HCT116 (cell line): ENCODE data around the gene ANTKMT. TPM values are rescaled to one million over a fixed set of nuclear protein-coding genes. Genes with fewer than 3 reads are reported as not detected.

Experiments used
- ATAC-seq: fragments of 200-7000 bp; cut with Tn5 transposase; 2 replicates; pipeline ENCODE4 v1.9.1; 2020; ENCODE audit warnings: mild to moderate bottlenecking, moderate library complexity
- BruUV-seq: library from RNA; stranded (reverse); fragments of 400-500 nt; replicated peaks from 2 replicates; lab custom pipeline; 2021; lab: Mats Ljungman, UMichigan
- CTCF ChIA-PET: fragments of 300-600 bp; sonication (Branson Sonifier 250); formaldehyde crosslinking; loops from one replicate; lab custom pipeline; 2021; ENCODE audit warnings: antibody characterized with exemption; lab: Charles Lee
- POLR2A ChIA-PET: fragments of 300-600, 350-600 bp; sonication (Branson Sonifier 250); formaldehyde crosslinking; loops from one replicate; lab custom pipeline; 2021; ENCODE audit warnings: antibody characterized with exemption; lab: Charles Lee
- RAD21 ChIA-PET, 2 experiments: fragments of 300-600 bp; sonication (Branson Sonifier 250); formaldehyde crosslinking; loops; one replicate each; lab custom pipeline; 2023; ENCODE audit warnings: low total read pairs in 2 of 2; ENCODE audit not compliant: uncharacterized antibody in 2 of 2, unreplicated experiment in 2 of 2, low non-redundant PET in 1 of 2; lab: Charles Lee
- DNase-seq: peaks from one replicate; pipeline ENCODE4 v3.0.0-alpha.2; 2010; ENCODE audit warnings: low read depth, low spot score
- H2AFZ ChIP-seq: fragments of 200-600 bp; shearing (Covaris generic), sonication (generic); 2 replicates; pipeline ENCODE4 v1.6.1; 2017; ENCODE audit warnings: low read depth, mixed run types, mixed read lengths, antibody characterized with exemption, low read length; ENCODE audit not compliant: poor library complexity, severe bottlenecking
- H3K27ac ChIP-seq: 2 replicates; pipeline ENCODE4 v1.5.1; 2012; ENCODE audit warnings: low read depth, low read length
- H3K27me3 ChIP-seq: fragments of 200-600 bp; sonication (generic); 2 replicates; pipeline ENCODE4 v1.6.1; 2016; ENCODE audit warnings: mixed run types, low read length, mixed read lengths; ENCODE audit not compliant: insufficient read depth
- H3K36me3 ChIP-seq, 2 experiments: fragments of 200-500 bp in 1 of 2; fragments of 200-600 bp in 1 of 2; sonication (Bioruptor generic) in 1 of 2; sonication (generic) in 1 of 2; 2 replicates each; pipeline versions ENCODE4 v1.5.1 to v1.6.1; 2014 to 2016; ENCODE audit warnings: low read length in 2 of 2, inconsistent platforms in 1 of 2, mixed read lengths in 1 of 2, mixed run types in 1 of 2; ENCODE audit not compliant: insufficient read depth in 2 of 2, control insufficient read depth in 1 of 2
- H3K4me1 ChIP-seq, 2 experiments: fragments of 200-600 bp in 1 of 2; sonication (generic) in 1 of 2; 2 replicates each; pipeline versions ENCODE4 v1.5.1 to v1.6.1; 2012 to 2017; ENCODE audit warnings: low read length in 2 of 2, inconsistent platforms in 1 of 2, mild to moderate bottlenecking in 1 of 2, mixed read lengths in 1 of 2, mixed run types in 1 of 2, moderate library complexity in 1 of 2; ENCODE audit not compliant: insufficient read depth in 2 of 2, control insufficient read depth in 1 of 2
- H3K4me2 ChIP-seq: fragments of 200-600 bp; sonication (generic); 2 replicates; pipeline ENCODE4 v1.6.1; 2017; ENCODE audit warnings: mixed run types, low read length, mixed read lengths
- H3K4me3 ChIP-seq, 2 experiments: fragments of 200-600 bp in 1 of 2; sonication (generic) in 1 of 2; replicated peaks in 1 of 2; 2 replicates each; pipeline ENCODE4 v1.5.1; 2011 to 2016; ENCODE audit warnings: low read length in 2 of 2, control low read depth in 1 of 2, low read depth in 1 of 2, mild to moderate bottlenecking in 1 of 2, mixed read lengths in 1 of 2, mixed run types in 1 of 2
- H3K79me2 ChIP-seq: fragments of 200-600 bp; sonication (generic); 2 replicates; pipeline ENCODE4 v1.6.1; 2017; ENCODE audit warnings: mild to moderate bottlenecking, mixed run types, low read length, moderate library complexity, mixed read lengths; ENCODE audit not compliant: insufficient read depth
- H3K9ac ChIP-seq: fragments of 200-600 bp; sonication (generic); 2 replicates; pipeline ENCODE4 v1.6.1; 2016; ENCODE audit warnings: low read length, mixed read lengths
- H3K9me2 ChIP-seq: fragments of 200-600 bp; sonication (generic), shearing (Covaris generic); 2 replicates; pipeline ENCODE4 v1.6.1; 2017; ENCODE audit warnings: mixed run types, mild to moderate bottlenecking, moderate library complexity; ENCODE audit not compliant: insufficient read depth
- H3K9me3 ChIP-seq, 2 experiments: fragments of 200-500 bp in 1 of 2; fragments of 200-600 bp in 1 of 2; sonication (Bioruptor generic) in 1 of 2; sonication (generic) in 1 of 2; 2 replicates each; pipeline ENCODE4 v1.6.1; 2014 to 2017; ENCODE audit warnings: low read length in 2 of 2, mixed read lengths in 2 of 2, inconsistent platforms in 1 of 2, low read depth in 1 of 2, mild to moderate bottlenecking in 1 of 2, mixed run types in 1 of 2, moderate library complexity in 1 of 2; ENCODE audit not compliant: control insufficient read depth in 1 of 2, insufficient read depth in 1 of 2
- H4K20me1 ChIP-seq: fragments of 200-600 bp; sonication (generic), shearing (Covaris generic); 2 replicates; pipeline ENCODE4 v1.6.1; 2017; ENCODE audit warnings: mixed run types, mild to moderate bottlenecking, moderate library complexity; ENCODE audit not compliant: insufficient read depth
- POLR2AphosphoS5 ChIP-seq: IDR thresholded peaks from 2 replicates; pipeline ENCODE4 v1.6.1; 2011; ENCODE audit warnings: mild to moderate bottlenecking, low read depth, low read length, moderate library complexity
- RAD21 ChIP-seq: IDR thresholded peaks from 2 replicates; pipeline ENCODE4 v1.6.1; 2012; ENCODE audit warnings: low read depth, mild to moderate bottlenecking
- REST ChIP-seq: IDR thresholded peaks from 2 replicates; pipeline ENCODE4 v1.6.1; 2012; ENCODE audit warnings: low read depth
- YY1 ChIP-seq: IDR thresholded peaks from 2 replicates; pipeline ENCODE4 v1.6.1; 2011; ENCODE audit warnings: low read length, low read depth, moderate library complexity, mild to moderate bottlenecking; ENCODE audit not compliant: insufficient replicate concordance; ENCODE audit errors: extremely low read depth
- intact Hi-C: fragments of 100-400 bp; cut with micrococcal nuclease; formaldehyde crosslinking; loops from 2 replicates; pipeline ENCODE4 v1.10.0; 2022
- total RNA-seq: library from RNA; stranded (reverse); gene quantifications from one replicate; pipeline ENCODE4 v1.2.1, GENCODE V29; 2021; ENCODE audit not compliant: unreplicated experiment

The ANTKMT gene
- total RNA-seq, 1 experiment from 2014 or later = 65.4 TPM

DNA sequence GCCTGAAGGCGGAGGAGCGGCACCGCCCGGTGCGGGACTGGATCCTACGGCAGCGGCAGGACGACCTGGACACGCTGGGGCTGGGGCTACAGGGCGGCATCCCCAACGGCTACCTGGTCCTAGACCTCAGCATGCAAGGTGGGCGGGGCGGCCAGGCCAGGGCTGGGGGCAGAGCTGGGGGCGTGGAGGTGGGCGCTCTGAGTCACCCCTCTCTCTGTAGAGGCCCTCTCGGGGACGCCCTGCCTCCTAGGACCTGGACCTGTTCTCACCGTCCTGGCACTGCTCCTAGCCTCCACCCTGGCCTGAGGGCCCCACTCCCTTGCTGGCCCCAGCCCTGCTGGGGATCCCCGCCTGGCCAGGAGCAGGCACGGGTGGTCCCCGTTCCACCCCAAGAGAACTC is 47.5 kb downstream of the ANTKMT start (continued):
- TF ChIP-seq REST = no peak
- TF ChIP-seq YY1 = no peak
- no peak for TF ChIP-seq POLR2AphosphoS5

DNA sequence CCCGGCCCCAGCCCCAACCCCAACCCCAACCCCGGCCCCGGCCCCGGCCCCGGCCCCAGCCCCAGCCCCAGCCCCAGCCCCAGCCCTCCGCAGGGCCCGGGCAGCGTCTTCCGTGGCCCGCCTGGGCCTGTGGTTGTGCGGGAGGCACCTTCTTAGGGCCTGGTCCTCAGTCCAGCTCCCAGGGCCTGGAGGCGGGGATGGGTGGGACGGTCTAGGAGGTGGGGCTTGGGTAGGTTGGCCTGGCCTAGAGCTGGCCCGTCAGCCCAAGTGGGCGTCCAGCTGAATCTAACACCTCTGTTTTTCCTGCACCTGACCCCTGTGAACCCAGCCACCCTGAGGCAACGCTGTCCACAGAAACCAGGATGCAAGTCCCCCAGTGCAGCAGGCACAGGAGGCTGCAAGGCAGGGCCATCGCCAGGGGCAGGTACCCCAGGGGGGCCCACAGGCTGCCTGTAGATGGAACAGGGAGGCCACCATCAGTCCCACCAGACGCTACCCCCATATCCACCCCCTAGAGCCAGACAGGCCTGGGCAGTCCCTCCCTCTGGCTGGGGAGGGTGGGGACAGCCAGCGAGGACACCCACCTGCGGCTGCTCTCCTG is 48.3 kb downstream of the ANTKMT start:
- Histone ChIP-seq H3K27me3 (no peaks in the 10 kb centered on the region), H3K4me3 (no peak overlapping the region), H2AFZ (no peak overlapping the region), H3K9me2 (no peaks in the 10 kb centered on the region), H3K9ac (no peak overlapping the region), H3K27ac (no peak overlapping the region), H4K20me1 (no peaks in the 10 kb centered on the region), H3K79me2 (no peaks in the 10 kb centered on the region), H3K4me1 (peaks cover 18 to 20% of the 10 kb centered on the region in 2 experiments), H3K36me3 (peaks cover 7 to 11% of the 10 kb centered on the region in 2 experiments; a peak in 3 of 4 replicates), H3K9me3 (no peaks in the 10 kb centered on the region), H3K4me2 (no peak overlapping the region)
- ATAC-seq = no peak
- no peak for DNase-seq
- POLR2A ChIA-PET = no interaction called here
- CTCF ChIA-PET = no interaction called here
- intact Hi-C loops = no loop called here
- no peak for TF ChIP-seq RAD21
- no TSS peak for BruUV-seq
- RAD21 ChIA-PET = no interaction called here
